K562 (cell line): ENCODE data around the gene PODXL. TPM values are rescaled to one million over a fixed set of nuclear protein-coding genes. Genes with fewer than 3 reads are reported as not detected.
A peak's percentile ranks its signal among the peaks of the same experiment; 100 is the strongest.

ENCODE experiments used
- ATAC-seq: fragments of 200-7000 bp; cut with Tn5 transposase; 3 replicates; pipeline ENCODE4 v1.9.1; 2020; ENCODE audit warnings: moderate library complexity
- BruUV-seq: library from RNA; stranded (reverse); fragments of 400-500 nt; replicated peaks from 2 replicates; lab custom pipeline; 2021; lab: Mats Ljungman, UMichigan
- CTCF ChIA-PET: fragments of 300-600 bp; formaldehyde crosslinking; extraction: SDS; loops from one replicate; lab custom pipeline; 2021; ENCODE audit warnings: low intra/inter-chr PET ratio; lab: Yijun Ruan, JAX
- POLR2A ChIA-PET: fragments of 300-600, 350-650 bp; sonication (Branson Sonifier 250); formaldehyde crosslinking; extraction: SDS; loops from one replicate; lab custom pipeline; 2021; ENCODE audit warnings: antibody characterized with exemption, inconsistent platforms; lab: Yijun Ruan, JAX
- DNase-seq, 4 experiments: peaks; one replicate each; pipeline versions ENCODE4 v3.0.0 to v3.0.0-alpha.2; 2011 to 2018; ENCODE audit warnings: low spot score in 3 of 4, mixed read lengths in 3 of 4; ENCODE audit errors: extremely low read depth in 1 of 4
- FAIRE-seq: peaks from 2 replicates; lab custom pipeline; 2011; peaks lifted over from hg19 to GRCh38; lab: Jason Lieb, UNC
- H2AFZ ChIP-seq: 2 replicates; pipeline ENCODE4 v1.6.0; 2011; ENCODE audit warnings: low read depth, low read length, control low read depth, inconsistent platforms
- H3K27ac ChIP-seq: fragments of 200-600 bp; 3 replicates; pipeline ENCODE4 v1.8.0; 2011; ENCODE audit warnings: low read depth, mild to moderate bottlenecking, control low read depth, inconsistent platforms, low read length, moderate library complexity, mixed read lengths; ENCODE audit errors: extremely low read depth
- H3K27me3 ChIP-seq, 2 experiments: fragments of 300-600 bp in 1 of 2; 2 replicates in 1 of 2; 3 replicates in 1 of 2; pipeline versions ENCODE4 v1.6.0 to v1.8.0; 2011; ENCODE audit warnings: inconsistent platforms in 2 of 2, low read length in 2 of 2, mild to moderate bottlenecking in 1 of 2, mixed read lengths in 1 of 2, moderate library complexity in 1 of 2; ENCODE audit not compliant: control insufficient read depth in 2 of 2, insufficient read depth in 2 of 2
- H3K36me3 ChIP-seq: fragments of 300-600 bp; 3 replicates; pipeline ENCODE4 v1.8.0; 2011; ENCODE audit warnings: mild to moderate bottlenecking, low read length, inconsistent platforms; ENCODE audit not compliant: control insufficient read depth, insufficient read depth
- H3K4me1 ChIP-seq, 2 experiments: fragments of 200-600 bp in 1 of 2; replicated peaks in 1 of 2; 2 replicates in 1 of 2; 3 replicates in 1 of 2; pipeline versions ENCODE4 v1.5.1 to v1.8.0; 2011; ENCODE audit warnings: inconsistent platforms in 2 of 2, low read length in 2 of 2, mild to moderate bottlenecking in 1 of 2, mixed read lengths in 1 of 2, moderate library complexity in 1 of 2; ENCODE audit not compliant: control insufficient read depth in 2 of 2, insufficient read depth in 2 of 2
- H3K4me2 ChIP-seq: 2 replicates; pipeline ENCODE4 v1.6.1; 2011; ENCODE audit warnings: low read length, control low read depth, inconsistent platforms, mixed read lengths; ENCODE audit not compliant: insufficient read depth
- H3K4me3 ChIP-seq: fragments of 200-600 bp; sonication (generic), shearing (Covaris generic); 2 replicates; pipeline ENCODE4 v1.5.1; 2016; ENCODE audit warnings: control low read depth, inconsistent platforms
- H3K79me2 ChIP-seq: fragments of 200-600 bp; 3 replicates; pipeline ENCODE4 v1.8.0; 2011; ENCODE audit warnings: low read length, inconsistent platforms; ENCODE audit not compliant: control insufficient read depth, insufficient read depth
- H3K9ac ChIP-seq, 2 experiments: 2 replicates each; pipeline versions ENCODE4 v1.6.0 to v1.6.1; 2011; ENCODE audit warnings: low read depth in 2 of 2, low read length in 2 of 2, control low read depth in 1 of 2, inconsistent platforms in 1 of 2, mild to moderate bottlenecking in 1 of 2, mixed read lengths in 1 of 2; ENCODE audit not compliant: insufficient read depth in 1 of 2
- H3K9me1 ChIP-seq: one replicate; pipeline ENCODE4 v1.6.0; 2011; ENCODE audit warnings: inconsistent platforms, mild to moderate bottlenecking, low read length, moderate library complexity; ENCODE audit not compliant: control insufficient read depth, insufficient read depth
- H3K9me3 ChIP-seq: replicated peaks from 2 replicates; pipeline ENCODE4 v1.5.1; 2011; ENCODE audit warnings: low read depth, low read length, inconsistent platforms; ENCODE audit not compliant: control insufficient read depth, insufficient read depth
- H4K20me1 ChIP-seq: replicated peaks from 2 replicates; pipeline ENCODE4 v1.6.1; 2011; ENCODE audit warnings: low read length, inconsistent platforms, mixed read lengths; ENCODE audit not compliant: control insufficient read depth, insufficient read depth
- CGGBP1 ChIP-seq: fragments of 250-450 bp; sonication (Bioruptor Pico); IDR thresholded peaks from 2 replicates; pipeline ENCODE4 v1.9.0; 2021; ENCODE audit warnings: mild to moderate bottlenecking
- DEAF1 ChIP-seq: fragments of 450-650 bp; formaldehyde crosslinking; IDR thresholded peaks from 2 replicates; pipeline ENCODE4 v1.4.0; 2020; ENCODE audit warnings: mild to moderate bottlenecking, moderate library complexity
- GATAD2B ChIP-seq: fragments of 450-650 bp; IDR thresholded peaks from 2 replicates; pipeline ENCODE4 v1.6.1; 2017; ENCODE audit warnings: mild to moderate bottlenecking, borderline replicate concordance
- LCOR ChIP-seq: sonication (generic); formaldehyde crosslinking; IDR thresholded peaks from 2 replicates; pipeline ENCODE4 v1.8.0; 2022; ENCODE audit warnings: mild to moderate bottlenecking, missing genetic modification reagents
- NRF1 ChIP-seq, 2 experiments: fragments of 450-650 bp; IDR thresholded peaks in 1 of 2; conservative IDR thresholded peaks in 1 of 2; 2 replicates each; pipeline ENCODE4 v1.6.1; 2014; ENCODE audit warnings: mild to moderate bottlenecking in 2 of 2
- POLR3A ChIP-seq: IDR thresholded peaks from 2 replicates; pipeline ENCODE4 v1.6.1; 2011; ENCODE audit warnings: borderline replicate concordance, mild to moderate bottlenecking, moderate library complexity; ENCODE audit not compliant: insufficient read length, insufficient read depth; ENCODE audit errors: extremely low read depth
- RAD21 ChIP-seq, 2 experiments: fragments of 250-450 bp in 1 of 2; fragments of 450-650 bp in 1 of 2; sonication (Bioruptor Pico) in 1 of 2; formaldehyde crosslinking in 1 of 2; IDR thresholded peaks in 1 of 2; conservative IDR thresholded peaks in 1 of 2; 2 replicates each; pipeline versions ENCODE4 v1.4.0 to v1.8.0; 2020 to 2022; ENCODE audit warnings: mild to moderate bottlenecking in 2 of 2, moderate library complexity in 1 of 2
- SMAD1 ChIP-seq: fragments of 150-350 bp; IDR thresholded peaks from 2 replicates; pipeline ENCODE4 v1.6.1; 2014; ENCODE audit warnings: low read length, low read depth; ENCODE audit not compliant: partially characterized antibody
- STAG1 ChIP-seq: sonication (generic); formaldehyde crosslinking; IDR thresholded peaks from 2 replicates; pipeline ENCODE4 v1.5.0; 2020; ENCODE audit warnings: missing genetic modification reagents, borderline replicate concordance
- TCF7L2 ChIP-seq: fragments of 150-350 bp; IDR thresholded peaks from 2 replicates; pipeline ENCODE4 v1.6.1; 2016; ENCODE audit warnings: low read depth, mild to moderate bottlenecking, low read length, moderate library complexity
- TFAP4 ChIP-seq: sonication (generic); formaldehyde crosslinking; IDR thresholded peaks from 2 replicates; pipeline ENCODE4 v1.8.0; 2022; ENCODE audit warnings: missing genetic modification reagents, mild to moderate bottlenecking, moderate library complexity, borderline replicate concordance
- UBTF ChIP-seq, 2 experiments: IDR thresholded peaks; 2 replicates each; pipeline ENCODE4 v1.6.1; 2012; ENCODE audit warnings: improper control_type of control experiment in 2 of 2, low read depth in 2 of 2, low read length in 2 of 2, borderline replicate concordance in 1 of 2
- ZBED1 ChIP-seq: IDR thresholded peaks from 2 replicates; pipeline ENCODE4 v1.6.1; 2014
- ZNF431 ChIP-seq: sonication (generic); formaldehyde crosslinking; IDR thresholded peaks from 2 replicates; pipeline ENCODE4 v1.8.0; 2022; ENCODE audit warnings: mild to moderate bottlenecking, missing genetic modification reagents
- ZNF785 ChIP-seq: fragments of 250-450 bp; sonication (Bioruptor Pico); IDR thresholded peaks from 2 replicates; pipeline ENCODE4 v1.4.0; 2020; ENCODE audit warnings: mild to moderate bottlenecking
- WGBS: fragments of 100-300 bp; shearing (Covaris generic); methylation state at CpG from one replicate; pipeline ENCODE4 v1.1.6; 2016; ENCODE audit warnings: low coverage, mixed read lengths; ENCODE audit not compliant: insufficient coverage; ENCODE audit errors: missing lambda C conversion rate; 5-methylcytosine and 5-hydroxymethylcytosine counted together
- in situ Hi-C: fragments of 300-500 bp; cut with MboI; formaldehyde crosslinking; loops from 4 replicates; pipeline ENCODE4 v1.15.0; 2018; ENCODE audit warnings: inconsistent platforms, mixed read lengths
- intact Hi-C: fragments of 100-400 bp; cut with micrococcal nuclease; formaldehyde crosslinking; loops from 2 replicates; pipeline ENCODE4 v1.14.2; 2022
- polyA plus RNA-seq, 8 experiments: library from polyadenylated mRNA; depleted of rRNA in 4 of 8; stranded (reverse) in 5 of 8; unstranded in 3 of 8; fragments of >200 nt; fragmentation: Nextera tagmentation in 2 of 8; fragmentation: Illumina TruSeq in 1 of 8; extraction: Ambion mirVana in 2 of 8; extraction: Trizol in 1 of 8; gene quantifications; 2 replicates each; pipeline versions ENCODE4 v1.2.1 to v1.2.3, GENCODE V29; 2011 to 2014; ENCODE audit warnings: inconsistent platforms in 1 of 8, missing spikeins in 1 of 8
- total RNA-seq, 7 experiments: library from RNA; depleted of rRNA in 6 of 7; stranded (reverse); fragments of >200 nt in 6 of 7; fragmentation: Illumina TruSeq in 2 of 7; extraction: Trizol in 2 of 7; gene quantifications; 2 replicates each; pipeline versions ENCODE4 v1.2.1 to v1.2.3, GENCODE V29; 2011 to 2021; ENCODE audit warnings: low replicate concordance in 1 of 7

Gene PODXL
- total and polyA plus RNA-seq, 9 of the 15 experiments (the other 6 are each of a cell fraction or from before 2014, with no cell fraction given), result 0.01 to 0.73 (median 0.07) TPM

GRCh38 chr7:131507592-131508331 lies 48.7 kb downstream of the PODXL start:
- peak overlapping the region; percentile 26; the same call in 1 of the 2 replicates for H3K4me2 ChIP-seq
- peak; percentile 81 to 89 (median 88) for DNase-seq
- H3K9ac ChIP-seq, result peak overlapping the region in 1 of 2 experiments; percentile 30; a peak in 1 of 4 replicates
- H3K27me3 ChIP-seq, result peaks cover 40 to 68% of the 10 kb centered on the region in 2 experiments
- H4K20me1 ChIP-seq, result peaks cover 28% of the 10 kb centered on the region; the same call in 1 of the 2 replicates
- peak overlapping the region; percentile 74 for H2AFZ ChIP-seq
- in situ Hi-C loops (loop anchor here (10.0 kb wide), 1 partner anchor 147 kb away; no protein-coding TSS in a partner anchor), intact Hi-C loops (loop anchor here (1.0 to 5.0 kb wide), 3 partner anchors 39 to 630 kb away; no protein-coding TSS in a partner anchor)
- peak; percentile 93 for FAIRE-seq
- POLR2A ChIA-PET, result interaction anchor here (1.3 kb wide), 1 partner anchor 12 kb away, joined by 3 read pairs; no protein-coding TSS in a partner anchor
- no peak overlapping the region for H3K4me3 ChIP-seq
- H3K4me1 ChIP-seq, result peaks cover 2 to 12% of the 10 kb centered on the region in 2 experiments; a peak in 2 of 5 replicates
- no peak overlapping the region for H3K27ac ChIP-seq
- no peaks in the 10 kb centered on the region for H3K36me3 ChIP-seq
- H3K79me2 ChIP-seq, result no peaks in the 10 kb centered on the region
- CTCF ChIA-PET, result interaction anchor here (0.6 to 2.1 kb wide), 6 partner anchors 39 to 633 kb away, joined by 3 to 31 read pairs (median 3); no protein-coding TSS in a partner anchor
- BruUV-seq, result no TSS peak
- H3K9me1 ChIP-seq, result peaks cover 4% of the 10 kb centered on the region
- no peaks in the 10 kb centered on the region for H3K9me3 ChIP-seq
- WGBS, result under 1% methylated on average over 14 of the region's 14 CpGs
- ATAC-seq, result peak; percentile 92
- TF ChIP-seq DEAF1 (CRISPR knock-in tag) (peak; percentile 19; the same call in 1 of the 2 replicates), STAG1 (CRISPR knock-in tag) (peak; percentile 81), UBTF (IDR thresholded peaks at IDR 0.05; ENCODE audit: borderline replicate concordance in 1 of 2, low read depth in 2 of 2, low read length in 2 of 2) (no peak), ZBED1 (0 out of 2 replicates have a peak, but pooled peaks have one; percentile 46), GATAD2B (peak; percentile 18; the same call in 1 of the 2 replicates), POLR3A (no peak), TFAP4 (CRISPR knock-in tag) (peak; percentile 51; the same call in 1 of the 2 replicates), SMAD1 (no peak), CGGBP1 (CRISPR knock-in tag) (no peak), RAD21 (CRISPR knock-in tag; conservative IDR thresholded peaks at IDR 0.05 in 1 of 2, IDR thresholded peaks at IDR 0.05 in 1 of 2) (peak; percentile 77 to 91), LCOR (CRISPR knock-in tag) (peak; percentile 72), NRF1 (conservative IDR thresholded peaks at IDR 0.05 in 1 of 2, IDR thresholded peaks at IDR 0.05 in 1 of 2) (peak; percentile 44 to 53), TCF7L2 (no peak), ZNF785 (CRISPR knock-in tag) (no peak), ZNF431 (CRISPR knock-in tag) (peak; percentile 45; the same call in 1 of the 2 replicates)
